CD4-positive, alpha-beta T cell (primary cell): ENCODE data around the gene PHACTR3. TPM values are rescaled to one million over a fixed set of nuclear protein-coding genes. Genes with fewer than 3 reads are reported as not detected.

Experiments
- ATAC-seq: fragments of 200-7000 bp; cut with Tn5 transposase; one replicate; pipeline ENCODE4 v1.10.0; 2022; ENCODE audit warnings: mild to moderate bottlenecking; ENCODE audit not compliant: poor library complexity
- CTCF ChIA-PET: fragments of 350-600 bp; sonication (Branson Sonifier 250); formaldehyde crosslinking; loops from one replicate; lab custom pipeline; 2021; ENCODE audit warnings: antibody characterized with exemption, inconsistent platforms; lab: Charles Lee
- POLR2A ChIA-PET: fragments of 350-600 bp; sonication (Branson Sonifier 250); formaldehyde crosslinking; loops from one replicate; lab custom pipeline; 2021; ENCODE audit warnings: antibody characterized with exemption, inconsistent platforms; lab: Charles Lee
- DNase-seq, 14 experiments: peaks; one replicate each; pipeline ENCODE4 v3.0.0-alpha.2; 2013 to 2020; ENCODE audit warnings: mixed read lengths in 2 of 14
- H3K27ac ChIP-seq, 2 donors: one replicate each; pipeline versions ENCODE4 v1.5.1 to v1.7.0; 2013; ENCODE audit warnings: low read length in 2 of 2, low read depth in 1 of 2, mild to moderate bottlenecking in 1 of 2
- H3K27me3 ChIP-seq, 2 experiments: 1 replicate in 1 of 2; 2 replicates in 1 of 2; pipeline versions ENCODE4 v1.6.1 to v1.7.0; 2013; ENCODE audit warnings: low read length in 2 of 2, control low read depth in 1 of 2, mild to moderate bottlenecking in 1 of 2, moderate library complexity in 1 of 2; ENCODE audit not compliant: insufficient read depth in 2 of 2, control insufficient read depth in 1 of 2
- H3K36me3 ChIP-seq: one replicate; pipeline ENCODE4 v1.6.1; 2013; ENCODE audit warnings: low read length, control low read depth; ENCODE audit not compliant: insufficient read depth
- H3K4me1 ChIP-seq: one replicate; pipeline ENCODE4 v1.6.1; 2013; ENCODE audit warnings: low read length, control low read depth; ENCODE audit not compliant: insufficient read depth
- H3K4me3 ChIP-seq: one replicate; pipeline ENCODE4 v1.5.1; 2013; ENCODE audit warnings: mild to moderate bottlenecking, low read length, moderate library complexity
- H3K9me3 ChIP-seq, 2 experiments: 1 replicate in 1 of 2; 2 replicates in 1 of 2; pipeline versions ENCODE4 v1.6.1 to v1.7.0; 2013; ENCODE audit warnings: low read length in 2 of 2, mild to moderate bottlenecking in 2 of 2, control low read depth in 1 of 2, moderate library complexity in 1 of 2; ENCODE audit not compliant: control insufficient read depth in 1 of 2, insufficient read depth in 1 of 2
- H3K27ac Mint-ChIP-seq: one replicate; pipeline ENCODE4 v1.8.0; 2020; ENCODE audit warnings: mixed read lengths
- H3K27me3 Mint-ChIP-seq: one replicate; pipeline ENCODE4 v1.8.0; 2021; ENCODE audit warnings: mixed read lengths
- H3K36me3 Mint-ChIP-seq: one replicate; pipeline ENCODE4 v1.8.0; 2021; ENCODE audit warnings: low read depth, mixed read lengths
- H3K4me1 Mint-ChIP-seq: one replicate; pipeline ENCODE4 v1.8.0; 2021; ENCODE audit warnings: low read depth, mixed read lengths
- H3K4me3 Mint-ChIP-seq: one replicate; pipeline ENCODE4 v1.8.0; 2020; ENCODE audit warnings: mild to moderate bottlenecking, mixed read lengths
- H3K9me3 Mint-ChIP-seq: one replicate; pipeline ENCODE4 v1.8.0; 2020; ENCODE audit warnings: mixed read lengths
- CTCF ChIP-seq: fragments of 200-600 bp; IDR thresholded peaks from one replicate; pipeline ENCODE4 v1.8.0; 2022; ENCODE audit warnings: antibody characterized with exemption, mild to moderate bottlenecking
- intact Hi-C, 2 experiments: fragments of 100-400 bp; cut with DNase I in 1 of 2; cut with micrococcal nuclease in 1 of 2; formaldehyde crosslinking; loops; one replicate each; pipeline versions ENCODE4 v1.15.1 to v1.9.0; 2023 to 2025; cut with DNase I, micrococcal nuclease
- total RNA-seq, 174 experiments: library from RNA in 2 of 174; stranded (reverse) in 2 of 174; gene quantifications; one replicate each; pipeline ENCODE4 v1.2.3 and lab custom pipeline; 2021 to 2026

PHACTR3 gene
- total RNA-seq, 2 experiments from 2014 or later: not detected

- no peaks in the 10 kb centered on the region for H3K36me3 Mint-ChIP-seq
- H3K27me3 Mint-ChIP-seq: peaks cover 43% of the 10 kb centered on the region
- no peak overlapping the region for H3K4me3 Mint-ChIP-seq
- no peak for DNase-seq
- no peak overlapping the region for H3K27ac Mint-ChIP-seq
- peaks cover 4 to 27% of the 10 kb centered on the region in 2 experiments for H3K27me3 ChIP-seq
- peaks cover 0 to 7% of the 10 kb centered on the region in 2 experiments for H3K9me3 ChIP-seq
- H3K36me3 ChIP-seq: no peaks in the 10 kb centered on the region
- H3K27ac ChIP-seq: no peak overlapping the region
- no peak overlapping the region for H3K4me3 ChIP-seq
- ChIA-PET CTCF (no interaction called here), POLR2A (no interaction called here)
- no peak for ATAC-seq
- no peaks in the 10 kb centered on the region for H3K4me1 ChIP-seq
- intact Hi-C loops: no loop called here
- no peaks in the 10 kb centered on the region for H3K4me1 Mint-ChIP-seq
- H3K9me3 Mint-ChIP-seq: no peaks in the 10 kb centered on the region
- TF ChIP-seq CTCF: no peak
Observed at GRCh38 chr20:59831916-59832270, 227.6 kb downstream of the PHACTR3 start.

DNA sequence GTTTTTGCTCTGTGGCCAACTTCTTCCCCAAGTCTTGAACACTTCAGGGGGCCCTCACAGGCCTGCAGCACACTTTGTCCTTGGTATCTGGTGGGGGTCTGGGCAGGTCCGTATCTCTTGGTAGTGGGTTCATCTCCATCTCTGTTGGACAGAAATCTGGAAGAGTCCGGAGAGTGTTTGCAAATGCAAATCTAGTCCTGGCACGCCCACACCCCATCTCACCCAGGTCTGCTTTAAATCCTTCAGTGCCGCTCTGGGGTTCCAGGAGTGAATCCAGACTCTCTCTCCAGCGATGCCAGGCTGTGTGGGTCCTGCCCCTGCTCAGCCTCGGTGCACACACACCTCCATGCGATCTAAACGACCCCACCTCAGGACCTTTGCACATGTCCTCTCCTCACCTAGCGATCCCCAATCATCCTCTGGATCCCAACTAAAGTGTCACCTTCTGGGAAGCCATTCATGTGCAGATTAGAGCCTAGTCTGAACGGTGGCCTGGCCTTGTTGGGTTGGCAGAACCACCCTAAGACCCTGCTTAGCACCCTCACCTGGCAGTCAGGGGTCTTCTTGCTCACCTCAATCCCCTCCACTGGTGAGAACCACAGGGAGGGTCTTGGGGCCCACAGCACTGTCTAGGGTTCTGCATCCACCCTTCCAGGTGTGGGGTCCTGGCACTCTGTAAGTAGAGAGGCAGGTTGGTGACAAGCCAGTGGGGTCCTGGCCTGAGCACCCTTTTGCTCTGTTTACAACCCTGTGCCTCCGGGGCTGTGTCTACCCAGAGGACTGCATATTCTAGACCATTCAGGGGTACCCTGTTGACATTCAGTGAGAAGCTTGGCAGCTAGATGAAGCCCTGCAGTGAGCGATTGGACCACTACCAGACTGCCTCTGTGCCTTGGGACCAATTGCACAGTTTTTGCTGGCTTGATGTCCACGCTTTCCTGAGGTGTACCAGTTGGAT lies 228.3 kb downstream of the PHACTR3 start:
- POLR2A ChIA-PET: no interaction called here
- Histone ChIP-seq H3K4me3 (no peak overlapping the region), H3K27me3 (peaks cover 4 to 35% of the 10 kb centered on the region in 2 experiments), H3K9me3 (peaks cover 0 to 7% of the 10 kb centered on the region in 2 experiments), H3K36me3 (no peaks in the 10 kb centered on the region), H3K27ac (no peak overlapping the region), H3K4me1 (no peaks in the 10 kb centered on the region)
- ATAC-seq: no peak
- DNase-seq: no peak
- Mint-ChIP-seq H3K4me1 (no peaks in the 10 kb centered on the region), H3K27me3 (peaks cover 50% of the 10 kb centered on the region), H3K36me3 (no peaks in the 10 kb centered on the region), H3K9me3 (no peaks in the 10 kb centered on the region), H3K27ac (no peak overlapping the region), H3K4me3 (no peak overlapping the region)
- no peak for TF ChIP-seq CTCF
- intact Hi-C loops: no loop called here
- CTCF ChIA-PET: no interaction called here

- Mint-ChIP-seq H3K4me1 (no peaks in the 10 kb centered on the region), H3K36me3 (no peaks in the 10 kb centered on the region), H3K4me3 (no peak overlapping the region), H3K9me3 (no peaks in the 10 kb centered on the region), H3K27me3 (peaks cover 56% of the 10 kb centered on the region), H3K27ac (no peak overlapping the region)
- Histone ChIP-seq H3K36me3 (no peaks in the 10 kb centered on the region), H3K4me1 (no peaks in the 10 kb centered on the region), H3K9me3 (peaks cover 0 to 7% of the 10 kb centered on the region in 2 experiments), H3K4me3 (no peak overlapping the region), H3K27me3 (peaks cover 10 to 41% of the 10 kb centered on the region in 2 experiments), H3K27ac (no peak overlapping the region)
- POLR2A ChIA-PET: no interaction called here
- no peak for DNase-seq
- intact Hi-C loops: no loop called here
- no peak for TF ChIP-seq CTCF
- CTCF ChIA-PET: no interaction called here
- no peak for ATAC-seq
Observed at GRCh38 chr20:59835057-59835447, 230.7 kb downstream of the PHACTR3 start.
